ENCODE measurements around the gene SCNN1B.

SCNN1B gene

DNA sequence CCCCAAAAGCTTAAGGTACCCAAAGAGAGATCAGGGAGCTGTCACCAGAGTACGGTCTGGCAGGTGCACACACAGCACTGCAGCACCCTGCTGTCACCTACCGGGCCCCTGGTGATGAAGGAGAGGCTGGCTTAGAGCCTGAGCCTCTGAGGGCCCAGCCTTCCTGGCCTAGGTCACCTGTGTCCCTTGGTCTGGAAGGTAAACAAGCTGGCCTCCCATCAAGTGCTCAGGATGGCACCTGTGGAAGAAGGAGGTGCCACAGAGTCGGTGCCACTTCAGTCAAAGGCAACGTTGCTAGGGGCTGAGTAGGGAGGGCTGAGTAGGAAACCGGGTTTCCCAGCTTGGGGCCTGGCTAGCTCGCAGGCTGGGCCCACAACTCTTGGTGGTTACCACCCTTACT, 80.2 kb downstream of the SCNN1B start:
- no peaks in the 10 kb centered on the region for H3K4me1 Mint-ChIP-seq
- H3K9me3 Mint-ChIP-seq = no peaks in the 10 kb centered on the region
- no peak overlapping the region for H3K27ac Mint-ChIP-seq
- TF ChIP-seq, protein P1, sequence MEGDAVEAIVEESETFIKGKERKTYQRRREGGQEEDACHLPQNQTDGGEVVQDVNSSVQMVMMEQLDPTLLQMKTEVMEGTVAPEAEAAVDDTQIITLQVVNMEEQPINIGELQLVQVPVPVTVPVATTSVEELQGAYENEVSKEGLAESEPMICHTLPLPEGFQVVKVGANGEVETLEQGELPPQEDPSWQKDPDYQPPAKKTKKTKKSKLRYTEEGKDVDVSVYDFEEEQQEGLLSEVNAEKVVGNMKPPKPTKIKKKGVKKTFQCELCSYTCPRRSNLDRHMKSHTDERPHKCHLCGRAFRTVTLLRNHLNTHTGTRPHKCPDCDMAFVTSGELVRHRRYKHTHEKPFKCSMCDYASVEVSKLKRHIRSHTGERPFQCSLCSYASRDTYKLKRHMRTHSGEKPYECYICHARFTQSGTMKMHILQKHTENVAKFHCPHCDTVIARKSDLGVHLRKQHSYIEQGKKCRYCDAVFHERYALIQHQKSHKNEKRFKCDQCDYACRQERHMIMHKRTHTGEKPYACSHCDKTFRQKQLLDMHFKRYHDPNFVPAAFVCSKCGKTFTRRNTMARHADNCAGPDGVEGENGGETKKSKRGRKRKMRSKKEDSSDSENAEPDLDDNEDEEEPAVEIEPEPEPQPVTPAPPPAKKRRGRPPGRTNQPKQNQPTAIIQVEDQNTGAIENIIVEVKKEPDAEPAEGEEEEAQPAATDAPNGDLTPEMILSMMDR (IDR thresholded peaks at IDR 0.05; ENCODE audit: unreplicated experiment in 3 of 3) = no peak
- no peaks in the 10 kb centered on the region for H3K36me3 Mint-ChIP-seq (ENCODE audit: low read depth)
- H3K27me3 Mint-ChIP-seq (ENCODE audit: low read depth) = peaks cover 11% of the 10 kb centered on the region
- H3K4me3 Mint-ChIP-seq = no peak overlapping the region

DNA sequence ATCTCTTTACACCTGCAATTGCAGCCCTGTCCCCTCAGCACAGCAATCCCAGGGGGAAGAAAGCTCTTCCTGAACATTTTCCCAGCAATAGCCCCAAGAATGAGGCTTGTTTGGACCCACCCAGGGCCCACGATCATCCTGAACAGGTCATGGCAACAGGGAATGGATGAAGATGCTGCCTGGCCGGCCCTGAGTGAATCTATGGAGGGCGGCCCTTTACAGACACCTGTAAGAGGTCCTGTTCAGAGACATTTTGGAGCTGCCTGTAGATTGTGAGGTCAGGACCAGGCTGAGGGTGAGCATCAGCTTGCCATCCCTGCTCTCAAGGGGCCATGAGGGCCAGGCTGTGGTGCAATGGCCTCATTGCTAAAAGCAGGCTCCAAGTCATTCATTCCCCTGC, 81.8 kb downstream of the SCNN1B start:
- no peaks in the 10 kb centered on the region for H3K4me1 Mint-ChIP-seq
- no peak overlapping the region for H3K4me3 Mint-ChIP-seq
- TF ChIP-seq, protein P1 (IDR thresholded peaks at IDR 0.05; ENCODE audit: unreplicated experiment in 3 of 3) = no peak
- peaks cover 9% of the 10 kb centered on the region for H3K27me3 Mint-ChIP-seq (ENCODE audit: low read depth)
- H3K9me3 Mint-ChIP-seq = no peaks in the 10 kb centered on the region
- peaks cover 3% of the 10 kb centered on the region for H3K36me3 Mint-ChIP-seq (ENCODE audit: low read depth)
- no peak overlapping the region for H3K27ac Mint-ChIP-seq

DNA sequence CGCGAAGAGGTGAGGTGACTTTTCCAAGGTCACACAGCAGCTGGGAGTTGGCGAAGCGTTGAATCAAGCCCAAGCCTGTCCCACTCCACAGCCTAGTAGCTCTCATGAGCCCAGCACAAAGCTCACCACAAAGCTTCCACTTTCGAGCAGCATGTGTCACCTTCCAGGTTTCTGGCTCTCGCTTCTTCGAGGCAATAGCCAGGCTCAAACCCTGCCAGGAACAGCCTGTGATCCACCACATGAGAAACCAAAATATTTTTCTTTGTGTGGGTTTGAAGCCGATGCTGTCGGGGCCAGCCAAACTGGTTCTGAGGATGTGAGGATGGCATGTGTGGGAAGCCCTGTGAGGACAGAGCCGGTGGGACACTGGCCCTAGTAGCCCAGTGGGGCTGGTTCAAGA, 82.8 kb downstream of the SCNN1B start:
- H3K4me3 Mint-ChIP-seq = no peak overlapping the region
- H3K36me3 Mint-ChIP-seq (ENCODE audit: low read depth) = peaks cover 9% of the 10 kb centered on the region
- H3K27ac Mint-ChIP-seq = no peak overlapping the region
- H3K9me3 Mint-ChIP-seq = no peaks in the 10 kb centered on the region
- H3K27me3 Mint-ChIP-seq (ENCODE audit: low read depth) = no peaks in the 10 kb centered on the region
- H3K4me1 Mint-ChIP-seq = no peaks in the 10 kb centered on the region
- TF ChIP-seq, protein P1 (IDR thresholded peaks at IDR 0.05; ENCODE audit: unreplicated experiment in 3 of 3) = no peak

DNA sequence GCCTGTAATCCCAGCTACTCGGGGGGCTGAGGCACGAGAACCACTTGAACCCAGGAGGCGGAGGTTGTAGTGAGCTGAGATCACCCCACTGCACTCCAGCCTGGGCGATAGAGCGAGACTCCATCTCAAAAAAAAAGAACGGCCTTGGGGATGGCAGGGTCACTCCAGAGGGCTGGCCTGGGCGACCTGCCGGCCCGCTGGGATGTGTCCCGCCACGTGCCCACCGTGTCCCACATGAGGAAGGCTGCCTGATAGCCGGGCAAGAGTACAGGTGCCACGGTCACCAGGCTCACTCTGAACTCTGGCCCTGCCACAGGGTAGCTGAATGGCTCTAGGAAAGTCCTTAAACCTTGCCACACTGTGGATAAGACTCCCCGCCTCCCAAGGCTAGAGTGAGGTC, 83.3 kb downstream of the SCNN1B start:
- Mint-ChIP-seq H3K4me1 (no peaks in the 10 kb centered on the region), H3K27ac (no peak overlapping the region), H3K9me3 (no peaks in the 10 kb centered on the region), H3K36me3 (ENCODE audit: low read depth) (peaks cover 11% of the 10 kb centered on the region), H3K4me3 (no peak overlapping the region), H3K27me3 (ENCODE audit: low read depth) (no peaks in the 10 kb centered on the region)
- TF ChIP-seq, protein P1 (IDR thresholded peaks at IDR 0.05; ENCODE audit: unreplicated experiment in 3 of 3) = no peak

DNA sequence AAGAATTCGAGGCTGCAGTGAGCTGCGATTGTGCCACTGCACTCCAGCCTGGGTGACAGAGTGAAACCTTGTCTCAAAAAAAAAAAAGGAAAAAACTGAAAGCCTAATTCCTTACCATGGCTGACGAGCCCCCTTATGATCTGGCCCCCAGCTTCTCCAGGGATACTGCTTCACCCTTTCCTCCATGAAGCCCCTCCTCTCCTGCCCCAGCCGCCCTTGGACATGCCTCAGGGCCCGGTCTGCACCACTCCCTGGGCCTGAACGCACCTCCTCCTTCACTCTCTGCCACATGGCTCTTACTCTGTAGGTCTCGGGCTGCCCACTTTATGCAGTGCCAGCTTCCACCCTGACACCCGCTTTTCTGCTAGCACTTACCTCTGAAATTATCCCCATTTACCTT, 85.6 kb downstream of the SCNN1B start:
- H3K9me3 Mint-ChIP-seq = no peaks in the 10 kb centered on the region
- TF ChIP-seq, protein P1 (IDR thresholded peaks at IDR 0.05; ENCODE audit: unreplicated experiment in 3 of 3) = no peak
- H3K36me3 Mint-ChIP-seq (ENCODE audit: low read depth) = peaks cover 32% of the 10 kb centered on the region
- H3K27ac Mint-ChIP-seq = no peak overlapping the region
- H3K4me1 Mint-ChIP-seq = no peaks in the 10 kb centered on the region
- no peaks in the 10 kb centered on the region for H3K27me3 Mint-ChIP-seq (ENCODE audit: low read depth)
- H3K4me3 Mint-ChIP-seq = no peak overlapping the region

DNA sequence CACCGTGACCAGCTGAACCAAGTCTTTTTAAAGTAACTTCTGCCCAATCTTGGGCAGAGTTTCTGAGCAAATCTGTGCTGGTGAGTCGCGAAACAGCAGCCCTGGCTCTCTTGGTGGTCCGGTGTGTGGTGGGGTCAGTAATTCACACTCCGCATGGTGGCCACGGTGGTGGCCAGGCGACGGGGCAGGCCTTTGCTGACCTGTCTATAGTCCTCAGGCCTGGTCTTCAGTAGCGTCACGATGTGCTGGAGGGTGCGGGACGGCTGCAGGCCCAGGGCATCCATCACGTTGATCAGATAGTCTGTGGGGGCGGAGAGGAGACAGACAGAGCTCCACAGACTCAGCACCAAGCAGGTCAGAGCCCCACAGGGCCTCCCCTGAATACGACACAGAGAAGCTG, 86.7 kb downstream of the SCNN1B start:
- H3K36me3 Mint-ChIP-seq (ENCODE audit: low read depth) = peaks cover 42% of the 10 kb centered on the region
- no peak overlapping the region for H3K4me3 Mint-ChIP-seq
- H3K4me1 Mint-ChIP-seq = no peaks in the 10 kb centered on the region
- H3K27me3 Mint-ChIP-seq (ENCODE audit: low read depth) = no peaks in the 10 kb centered on the region
- no peaks in the 10 kb centered on the region for H3K9me3 Mint-ChIP-seq
- TF ChIP-seq, protein P1 (IDR thresholded peaks at IDR 0.05; ENCODE audit: unreplicated experiment in 3 of 3) = no peak
- no peak overlapping the region for H3K27ac Mint-ChIP-seq
